SK-N-SH (cell line): ENCODE measurements around the gene TCF7L2. TPM values are rescaled to one million over a fixed set of nuclear protein-coding genes. Genes with fewer than 3 reads are reported as not detected.

Experiments
- CTCF ChIA-PET: fragments of 300-600, 350-600 bp; formaldehyde crosslinking; extraction: SDS; loops from one replicate; lab custom pipeline; 2021; lab: Yijun Ruan, JAX
- POLR2A ChIA-PET: fragments of 350-600 bp; sonication (Branson Sonifier 250); formaldehyde crosslinking; extraction: SDS; loops from one replicate; lab custom pipeline; 2020; ENCODE audit warnings: antibody characterized with exemption, inconsistent platforms; lab: Yijun Ruan, JAX
- DNase-seq: peaks from one replicate; pipeline ENCODE4 v3.0.0; 2012
- H2AFZ ChIP-seq: fragments of 200-600 bp; sonication (generic); 2 replicates; pipeline ENCODE4 v1.8.1; 2016; ENCODE audit warnings: antibody characterized with exemption, mild to moderate bottlenecking, low read depth
- H3F3A ChIP-seq: fragments of 200-600 bp; sonication (generic); replicated peaks from 2 replicates; pipeline ENCODE3; 2016; ENCODE audit warnings: antibody characterized with exemption, mild to moderate bottlenecking; ENCODE audit not compliant: insufficient read depth
- H3K27ac ChIP-seq, 2 experiments: fragments of 200-500 bp in 1 of 2; fragments of 200-600 bp in 1 of 2; sonication (Bioruptor generic) in 1 of 2; sonication (generic), shearing (Covaris generic) in 1 of 2; 2 replicates each; pipeline versions ENCODE4 v1.5.1 to v1.6.1; 2014 to 2016; ENCODE audit warnings: low read depth in 2 of 2, inconsistent platforms in 1 of 2, low read length in 1 of 2, mild to moderate bottlenecking in 1 of 2, mixed read lengths in 1 of 2
- H3K27me3 ChIP-seq: fragments of 200-600 bp; sonication (generic), shearing (Covaris generic); 2 replicates; pipeline ENCODE4 v1.6.1; 2016; ENCODE audit warnings: mixed run types; ENCODE audit not compliant: insufficient read depth
- H3K36me3 ChIP-seq, 2 experiments: fragments of 200-500 bp in 1 of 2; fragments of 200-600 bp in 1 of 2; sonication (Bioruptor generic) in 1 of 2; sonication (generic) in 1 of 2; replicated peaks in 1 of 2; 2 replicates each; pipeline versions ENCODE3 to v1.5.1; 2014 to 2016; ENCODE audit warnings: low read length in 1 of 2, mild to moderate bottlenecking in 1 of 2; ENCODE audit not compliant: insufficient read depth in 2 of 2, control insufficient read depth in 1 of 2
- H3K4me1 ChIP-seq, 2 experiments: fragments of 200-500 bp in 1 of 2; fragments of 200-600 bp in 1 of 2; sonication (Bioruptor generic) in 1 of 2; sonication (generic), shearing (Covaris generic) in 1 of 2; 2 replicates each; pipeline versions ENCODE4 v1.5.1 to v1.6.1; 2014 to 2016; ENCODE audit warnings: low read depth in 1 of 2, low read length in 1 of 2, mixed run types in 1 of 2; ENCODE audit not compliant: insufficient read depth in 2 of 2, control insufficient read depth in 1 of 2
- H3K4me2 ChIP-seq: fragments of 200-600 bp; sonication (generic), shearing (Covaris generic); 2 replicates; pipeline ENCODE4 v1.6.1; 2017; ENCODE audit warnings: mixed run types
- H3K4me3 ChIP-seq, 2 experiments: fragments of 200-500 bp in 1 of 2; fragments of 200-600 bp in 1 of 2; sonication (Bioruptor generic) in 1 of 2; sonication (generic), shearing (Covaris generic) in 1 of 2; 2 replicates each; pipeline versions ENCODE4 v1.5.1 to v1.8.1; 2014 to 2016; ENCODE audit warnings: low read depth in 2 of 2, inconsistent platforms in 1 of 2, low read length in 1 of 2, mild to moderate bottlenecking in 1 of 2, mixed read lengths in 1 of 2, moderate library complexity in 1 of 2
- H3K79me2 ChIP-seq: fragments of 200-600 bp; sonication (generic); 2 replicates; pipeline ENCODE4 v1.8.1; 2017; ENCODE audit warnings: mild to moderate bottlenecking; ENCODE audit not compliant: insufficient read depth
- H3K9ac ChIP-seq: fragments of 200-600 bp; sonication (generic); 2 replicates; pipeline ENCODE4 v1.6.1; 2017; ENCODE audit warnings: mixed run types
- H3K9me2 ChIP-seq: fragments of 200-600 bp; sonication (generic); 2 replicates; pipeline ENCODE4 v1.6.1; 2017; ENCODE audit warnings: mixed run types
- H3K9me3 ChIP-seq: fragments of 200-600 bp; sonication (generic); 2 replicates; pipeline ENCODE4 v1.6.1; 2017; ENCODE audit warnings: mixed run types, mild to moderate bottlenecking, moderate library complexity
- H4K20me1 ChIP-seq: fragments of 200-600 bp; sonication (generic); 2 replicates; pipeline ENCODE4 v1.6.1; 2017; ENCODE audit warnings: mild to moderate bottlenecking, mixed run types; ENCODE audit not compliant: insufficient read depth
- CHD2 ChIP-seq: fragments of 150-350 bp; IDR thresholded peaks from 2 replicates; pipeline ENCODE4 v1.6.1; 2018; ENCODE audit warnings: low read length; ENCODE audit not compliant: partially characterized antibody
- ELF1 ChIP-seq: IDR thresholded peaks from 2 replicates; pipeline ENCODE4 v1.4.0; 2012
- EP300 ChIP-seq, 2 experiments: IDR thresholded peaks; 2 replicates each; pipeline versions ENCODE4 v1.4.0 to v1.6.1; 2012; ENCODE audit warnings: borderline replicate concordance in 1 of 2, low read depth in 1 of 2, low read length in 1 of 2
- EZH2phosphoT487 ChIP-seq: fragments of 200-600 bp; sonication (generic); IDR thresholded peaks from 2 replicates; pipeline ENCODE4 v1.6.1; 2017; ENCODE audit warnings: low read depth, mixed run types, mild to moderate bottlenecking, antibody characterized with exemption, moderate library complexity, borderline replicate concordance
- FOSL2 ChIP-seq: IDR thresholded peaks from 2 replicates; pipeline ENCODE4 v1.4.0; 2012; ENCODE audit warnings: low read depth, mild to moderate bottlenecking, moderate library complexity, borderline replicate concordance
- FOXJ3 ChIP-seq: sonication (generic); formaldehyde crosslinking; IDR thresholded peaks from 2 replicates; pipeline ENCODE4 v1.5.1; 2020; ENCODE audit warnings: mild to moderate bottlenecking, missing genetic modification reagents
- FOXM1 ChIP-seq: IDR thresholded peaks from 2 replicates; pipeline ENCODE4 v1.4.0; 2012; ENCODE audit warnings: low read depth, mild to moderate bottlenecking
- GABPA ChIP-seq: IDR thresholded peaks from 2 replicates; pipeline ENCODE4 v1.4.0; 2012; ENCODE audit warnings: low read depth, mild to moderate bottlenecking
- NFIC ChIP-seq: IDR thresholded peaks from 2 replicates; pipeline ENCODE4 v1.4.0; 2012; ENCODE audit warnings: borderline replicate concordance
- NRF1 ChIP-seq: IDR thresholded peaks from 2 replicates; pipeline ENCODE4 v1.6.1; 2012; ENCODE audit warnings: low read depth, mild to moderate bottlenecking, low read length
- POLR2AphosphoS5 ChIP-seq: IDR thresholded peaks from 2 replicates; pipeline ENCODE4 v1.6.1; 2012; ENCODE audit warnings: low read depth, low read length
- SIN3A ChIP-seq: IDR thresholded peaks from 2 replicates; pipeline ENCODE4 v1.6.1; 2012; ENCODE audit warnings: low read depth, mild to moderate bottlenecking, low read length, moderate library complexity, borderline replicate concordance
- TCF12 ChIP-seq: IDR thresholded peaks from 2 replicates; pipeline ENCODE4 v1.4.0; 2012
- WGBS: methylation state at CpG from one replicate; pipeline ENCODE4 v1.1.6; 2017; ENCODE audit warnings: low lambda C conversion rate; 5-methylcytosine and 5-hydroxymethylcytosine counted together
- polyA plus RNA-seq, 3 experiments: library from polyadenylated mRNA; depleted of rRNA; stranded (reverse); fragments of >200 nt; gene quantifications; 2 replicates each; pipeline ENCODE4 v1.2.3, GENCODE V29; 2012
- TF ChIP-seq, protein P1 (sequence below): fragments of 150-350 bp; IDR thresholded peaks from 2 replicates; pipeline ENCODE4 v1.6.1; 2016; ENCODE audit warnings: mild to moderate bottlenecking, low read depth, low read length
- TF ChIP-seq, protein P2 (sequence below): IDR thresholded peaks from 2 replicates; pipeline ENCODE4 v1.4.0; 2012; ENCODE audit warnings: low read depth
- TF ChIP-seq, protein P3 (sequence below): fragments of 150-350 bp; IDR thresholded peaks from 2 replicates; pipeline ENCODE4 v1.6.1; 2017; ENCODE audit warnings: antibody characterized with exemption, low read length, low read depth, borderline replicate concordance

Gene TCF7L2
- polyA plus RNA-seq, 1 of the 3 experiments (the other 2 are of a cell fraction), result 10.2 TPM

DNA sequence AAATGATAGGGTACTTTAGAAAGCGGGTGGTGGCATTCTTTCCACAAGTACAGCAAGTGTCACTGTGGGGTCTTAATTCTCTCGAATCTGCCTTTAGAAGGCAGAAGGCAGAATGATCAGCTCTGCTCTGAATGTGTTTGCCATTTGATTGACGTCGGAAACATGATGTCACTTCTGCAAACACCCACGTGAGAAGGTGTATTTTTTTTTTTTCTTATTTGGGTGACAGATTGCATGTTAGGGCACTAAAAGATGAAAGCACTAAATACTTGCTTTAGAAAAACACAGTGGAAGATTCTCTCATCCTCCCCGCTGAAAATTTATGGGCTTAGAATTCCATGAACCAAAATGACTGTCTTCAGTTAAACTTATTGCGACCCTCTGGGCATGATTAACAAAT, 150.2 kb downstream of the TCF7L2 start:
- ChIA-PET POLR2A (no interaction called here), CTCF (interaction anchor here (0.6 to 1.0 kb wide), 4 partner anchors 26 to 376 kb away, joined by 3 to 4 read pairs (median 3); no protein-coding TSS in a partner anchor)
- Histone ChIP-seq H2AFZ (no peak overlapping the region), H3K79me2 (peaks cover 14% of the 10 kb centered on the region), H3K4me1 (peaks cover 10 to 35% of the 10 kb centered on the region in 2 experiments; a peak in 2 of 4 replicates), H3K9me2 (no peaks in the 10 kb centered on the region), H4K20me1 (no peaks in the 10 kb centered on the region), H3K9me3 (no peaks in the 10 kb centered on the region), H3F3A (no peaks in the 10 kb centered on the region), H3K27me3 (no peaks in the 10 kb centered on the region), H3K27ac (no peak overlapping the region), H3K9ac (no peak overlapping the region), H3K4me2 (no peak overlapping the region), H3K36me3 (no peaks in the 10 kb centered on the region), H3K4me3 (no peak overlapping the region)
- no peak for TF ChIP-seq FOSL2
- TF ChIP-seq SIN3A, result no peak
- no peak for TF ChIP-seq EZH2phosphoT487
- no peak for TF ChIP-seq GABPA
- no peak for TF ChIP-seq CHD2
- TF ChIP-seq, protein P1, sequence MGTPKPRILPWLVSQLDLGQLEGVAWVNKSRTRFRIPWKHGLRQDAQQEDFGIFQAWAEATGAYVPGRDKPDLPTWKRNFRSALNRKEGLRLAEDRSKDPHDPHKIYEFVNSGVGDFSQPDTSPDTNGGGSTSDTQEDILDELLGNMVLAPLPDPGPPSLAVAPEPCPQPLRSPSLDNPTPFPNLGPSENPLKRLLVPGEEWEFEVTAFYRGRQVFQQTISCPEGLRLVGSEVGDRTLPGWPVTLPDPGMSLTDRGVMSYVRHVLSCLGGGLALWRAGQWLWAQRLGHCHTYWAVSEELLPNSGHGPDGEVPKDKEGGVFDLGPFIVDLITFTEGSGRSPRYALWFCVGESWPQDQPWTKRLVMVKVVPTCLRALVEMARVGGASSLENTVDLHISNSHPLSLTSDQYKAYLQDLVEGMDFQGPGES, result no peak
- TF ChIP-seq NFIC, result no peak
- no peak for TF ChIP-seq NRF1
- TF ChIP-seq, protein P2, sequence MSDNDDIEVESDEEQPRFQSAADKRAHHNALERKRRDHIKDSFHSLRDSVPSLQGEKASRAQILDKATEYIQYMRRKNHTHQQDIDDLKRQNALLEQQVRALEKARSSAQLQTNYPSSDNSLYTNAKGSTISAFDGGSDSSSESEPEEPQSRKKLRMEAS, result no peak
- TF ChIP-seq, protein P3, sequence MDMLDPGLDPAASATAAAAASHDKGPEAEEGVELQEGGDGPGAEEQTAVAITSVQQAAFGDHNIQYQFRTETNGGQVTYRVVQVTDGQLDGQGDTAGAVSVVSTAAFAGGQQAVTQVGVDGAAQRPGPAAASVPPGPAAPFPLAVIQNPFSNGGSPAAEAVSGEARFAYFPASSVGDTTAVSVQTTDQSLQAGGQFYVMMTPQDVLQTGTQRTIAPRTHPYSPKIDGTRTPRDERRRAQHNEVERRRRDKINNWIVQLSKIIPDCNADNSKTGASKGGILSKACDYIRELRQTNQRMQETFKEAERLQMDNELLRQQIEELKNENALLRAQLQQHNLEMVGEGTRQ, result no peak
- no peak for TF ChIP-seq POLR2AphosphoS5
- no peak for TF ChIP-seq EP300 (IDR thresholded peaks at IDR 0.05; ENCODE audit: borderline replicate concordance in 1 of 2, low read depth in 1 of 2, low read length in 1 of 2)
- TF ChIP-seq ELF1, result no peak
- no peak for TF ChIP-seq FOXM1
- TF ChIP-seq FOXJ3 (CRISPR knock-in tag), result no peak
- DNase-seq, result no peak
- WGBS, result 90% methylated on average over 7 of the region's 7 CpGs

DNA sequence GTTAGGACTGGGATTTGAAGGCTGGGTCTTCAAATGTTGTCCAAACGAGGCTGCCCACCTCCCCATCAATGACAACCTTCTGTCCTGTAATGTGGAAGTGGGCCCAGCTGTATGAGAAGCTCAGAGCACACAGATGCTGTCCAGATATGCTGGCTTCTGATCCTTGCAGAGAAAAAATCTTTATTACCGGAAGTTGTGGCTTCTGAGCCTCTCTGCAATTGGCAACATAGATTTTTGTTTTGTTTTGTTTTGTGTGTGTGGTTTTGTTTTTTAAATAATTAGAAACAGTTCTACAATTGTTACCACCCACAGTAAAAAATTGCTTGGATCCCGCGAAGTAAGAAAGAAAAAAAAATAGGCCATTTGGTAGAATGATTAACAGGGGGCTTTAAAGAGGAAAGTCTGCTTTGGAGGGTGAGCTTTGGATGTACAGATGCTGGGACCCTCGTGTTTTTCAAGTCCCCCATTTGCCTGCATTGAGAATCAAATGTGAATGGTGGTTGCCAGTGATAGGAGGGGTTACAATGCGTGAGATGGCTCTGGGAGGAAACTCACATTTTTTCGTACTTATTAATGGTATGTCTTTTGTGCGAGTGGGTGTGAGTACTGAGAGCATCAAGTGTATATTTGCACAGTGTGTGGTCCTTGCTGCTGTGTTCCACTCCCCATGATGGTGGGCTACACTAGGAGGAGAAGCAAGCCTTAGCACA, 153.2 kb downstream of the TCF7L2 start:
- TF ChIP-seq TCF12, result peak; percentile 57; the same call in 1 of the 2 replicates
- no peak for TF ChIP-seq EZH2phosphoT487
- peaks cover 10 to 35% of the 10 kb centered on the region in 2 experiments; a peak in 2 of 4 replicates for H3K4me1 ChIP-seq
- no peak overlapping the region; the same call in 1 of the 2 replicates for H3K4me2 ChIP-seq
- H3K9me3 ChIP-seq, result no peaks in the 10 kb centered on the region
- WGBS, result 71% methylated on average over 8 of the region's 8 CpGs
- CTCF ChIA-PET, result interaction anchor here (1.0 kb wide), 2 partner anchors 11 to 24 kb away, joined by 3 read pairs; no protein-coding TSS in a partner anchor
- no peaks in the 10 kb centered on the region for H3K27me3 ChIP-seq
- H2AFZ ChIP-seq, result no peak overlapping the region
- no peak overlapping the region for H3K4me3 ChIP-seq
- no peak for DNase-seq
- H3K9me2 ChIP-seq, result no peaks in the 10 kb centered on the region
- peak overlapping the region in 1 of 2 experiments; percentile 30; a peak in 2 of 4 replicates for H3K27ac ChIP-seq
- POLR2A ChIA-PET, result interaction anchor here (0.7 kb wide), 1 partner anchor 477 kb away, joined by 3 read pairs; no protein-coding TSS in a partner anchor
- no peaks in the 10 kb centered on the region for H3K36me3 ChIP-seq
- H3F3A ChIP-seq, result no peaks in the 10 kb centered on the region
- H4K20me1 ChIP-seq, result no peaks in the 10 kb centered on the region
- H3K79me2 ChIP-seq, result peaks cover 14% of the 10 kb centered on the region
- no peak overlapping the region for H3K9ac ChIP-seq
